BE2C (cell line): ENCODE data around the gene ANKFN1.

Experiments used
- DNase-seq: peaks from one replicate; pipeline ENCODE4 v3.0.0-alpha.2; 2020
- H3K27me3 ChIP-seq: fragments of 250-450 bp; sonication (Bioruptor Pico); 2 replicates; pipeline ENCODE4 v1.5.1; 2020; ENCODE audit warnings: mild to moderate bottlenecking
- H3K36me3 ChIP-seq: fragments of 250-450 bp; sonication (Bioruptor Pico); 2 replicates; pipeline ENCODE4 v1.5.1; 2020; ENCODE audit warnings: mild to moderate bottlenecking
- H3K4me1 ChIP-seq: fragments of 250-450 bp; sonication (Bioruptor Pico); 2 replicates; pipeline ENCODE4 v1.5.1; 2020
- H3K4me3 ChIP-seq: 2 replicates; pipeline ENCODE4 v1.5.1; 2011; ENCODE audit warnings: low read depth, low read length
- H3K9me3 ChIP-seq: fragments of 250-450 bp; sonication (Bioruptor Pico); 2 replicates; pipeline ENCODE4 v1.5.1; 2020
- CTCF ChIP-seq: IDR thresholded peaks from 2 replicates; pipeline ENCODE4 v1.5.1; 2012; ENCODE audit warnings: mild to moderate bottlenecking, low read depth, low read length

Gene ANKFN1

GRCh38 chr17:56172517-56172982, 19.3 kb downstream of the ANKFN1 start:
- Histone ChIP-seq H3K36me3 (no peaks in the 10 kb centered on the region), H3K4me1 (no peaks in the 10 kb centered on the region), H3K9me3 (no peaks in the 10 kb centered on the region), H3K27me3 (no peaks in the 10 kb centered on the region; the same call in 1 of the 2 replicates), H3K4me3 (no peak overlapping the region)
- TF ChIP-seq CTCF, result no peak
- DNase-seq, result no peak

GRCh38 chr17:56173026-56173425, 19.8 kb downstream of the ANKFN1 start:
- Histone ChIP-seq H3K36me3 (no peaks in the 10 kb centered on the region), H3K9me3 (no peaks in the 10 kb centered on the region), H3K4me1 (no peaks in the 10 kb centered on the region), H3K4me3 (no peak overlapping the region), H3K27me3 (no peaks in the 10 kb centered on the region; the same call in 1 of the 2 replicates)
- no peak for TF ChIP-seq CTCF
- DNase-seq, result no peak

GRCh38 chr17:56173958-56174835, 20.9 kb downstream of the ANKFN1 start:
- H3K36me3 ChIP-seq, result no peaks in the 10 kb centered on the region
- H3K4me1 ChIP-seq, result no peaks in the 10 kb centered on the region
- no peak for DNase-seq
- no peaks in the 10 kb centered on the region for H3K9me3 ChIP-seq
- H3K4me3 ChIP-seq, result no peak overlapping the region
- no peak for TF ChIP-seq CTCF
- H3K27me3 ChIP-seq, result no peaks in the 10 kb centered on the region

GRCh38 chr17:56175299-56175955, 22.2 kb downstream of the ANKFN1 start:
- Histone ChIP-seq H3K4me3 (no peak overlapping the region), H3K27me3 (no peaks in the 10 kb centered on the region), H3K36me3 (no peaks in the 10 kb centered on the region), H3K4me1 (no peaks in the 10 kb centered on the region), H3K9me3 (no peaks in the 10 kb centered on the region)
- no peak for TF ChIP-seq CTCF
- DNase-seq, result no peak

GRCh38 chr17:56176091-56176490, 22.8 kb downstream of the ANKFN1 start:
- H3K36me3 ChIP-seq, result no peaks in the 10 kb centered on the region
- DNase-seq, result no peak
- H3K4me1 ChIP-seq, result no peaks in the 10 kb centered on the region
- H3K27me3 ChIP-seq, result no peaks in the 10 kb centered on the region
- H3K9me3 ChIP-seq, result no peaks in the 10 kb centered on the region
- no peak for TF ChIP-seq CTCF
- no peak overlapping the region for H3K4me3 ChIP-seq

GRCh38 chr17:56177361-56177760, 24.1 kb downstream of the ANKFN1 start:
- no peaks in the 10 kb centered on the region for H3K27me3 ChIP-seq
- H3K9me3 ChIP-seq, result no peaks in the 10 kb centered on the region
- H3K36me3 ChIP-seq, result no peaks in the 10 kb centered on the region
- H3K4me1 ChIP-seq, result no peaks in the 10 kb centered on the region
- no peak for TF ChIP-seq CTCF
- DNase-seq, result no peak
- H3K4me3 ChIP-seq, result no peak overlapping the region
